GM21723 (cell line): ENCODE data around the gene GPR143.
"Not testable (repeated sequence)": the region's sequence is repeated elsewhere in the genome, so short reads cannot be mapped to it uniquely, and the experiment has no call there.

Source experiments
- ATAC-seq: cut with Tn5 transposase; IDR thresholded peaks from one replicate; pipeline ENCODE4 v1.9.1; 2021; ENCODE audit warnings: mild to moderate bottlenecking, moderate library complexity; ENCODE audit not compliant: unreplicated experiment

GPR143 gene

GRCh38 chrX:9765737-9766097, at the start of gene GPR143:
TSS of gene GPR143 (minus strand) at chrX:9765847. CDS start at chrX:9765817, 30 bp downstream.
- ATAC-seq = no peak

- not testable (repeated sequence) for ATAC-seq
These were observed 45.4 kb upstream of the GPR143 start for GRCh38 chrX:9811086-9811485.

- ATAC-seq = not testable (repeated sequence)
These were observed 44.2 kb upstream of the GPR143 start for GRCh38 chrX:9809876-9810275.

GRCh38 chrX:9807355-9808182, 41.9 kb upstream of the GPR143 start:
- no peak for ATAC-seq

- ATAC-seq = no peak
These were observed 40.3 kb upstream of the GPR143 start for GRCh38 chrX:9805956-9806355.

- ATAC-seq = no peak
These were observed 38.8 kb upstream of the GPR143 start for GRCh38 chrX:9804444-9804843.

- no peak for ATAC-seq
These were observed 37.1 kb upstream of the GPR143 start for GRCh38 chrX:9802737-9803136.

GRCh38 chrX:9797384-9798360, 32.0 kb upstream of the GPR143 start:
- ATAC-seq = no peak

- ATAC-seq = no peak
These were observed 28.8 kb upstream of the GPR143 start for GRCh38 chrX:9794495-9794894.

GRCh38 chrX:9790866-9791265, 25.2 kb upstream of the GPR143 start:
- ATAC-seq = no peak

GRCh38 chrX:9789555-9789954, 23.9 kb upstream of the GPR143 start:
- no peak for ATAC-seq

GRCh38 chrX:9788911-9789310, 23.3 kb upstream of the GPR143 start:
- no peak for ATAC-seq

- ATAC-seq = no peak
These were observed 21.4 kb upstream of the GPR143 start for GRCh38 chrX:9786798-9787635.

GRCh38 chrX:9785944-9786797, 20.5 kb upstream of the GPR143 start, which contains the start of gene SHROOM2:
TSS of gene SHROOM2 (plus strand) at chrX:9786429. CDS start at chrX:9786546, 117 bp downstream.
- no peak for ATAC-seq

GRCh38 chrX:9785254-9785943, 19.8 kb upstream of the GPR143 start:
- no peak for ATAC-seq

GRCh38 chrX:9784332-9784731, 18.7 kb upstream of the GPR143 start:
- ATAC-seq = no peak

- no peak for ATAC-seq
These were observed 16.3 kb upstream of the GPR143 start for GRCh38 chrX:9781941-9782340.

- no peak for ATAC-seq
These were observed 10.3 kb upstream of the GPR143 start for GRCh38 chrX:9775930-9776329.

GRCh38 chrX:9772943-9773342, 7.3 kb upstream of the GPR143 start:
- ATAC-seq = no peak
